ENCODE results near the gene STS.
"Not testable (repeated sequence)": the region's sequence is repeated elsewhere in the genome, so short reads cannot be mapped to it uniquely, and the experiment has no call there.

Gene STS

GRCh38 chrX:7139202-7140081, 8.1 kb upstream of the STS start:
- no peak for DNase-seq (ENCODE audit: low read depth)

GRCh38 chrX:7143076-7143475, 4.4 kb upstream of the STS start:
- DNase-seq (ENCODE audit: low read depth) = no peak

- no peak for DNase-seq (ENCODE audit: low read depth)
Measured at GRCh38 chrX:7143941-7144525, 3.5 kb upstream of the STS start.

GRCh38 chrX:7145454-7145853, 2.1 kb upstream of the STS start:
- no peak for DNase-seq (ENCODE audit: low read depth)

GRCh38 chrX:7146020-7146702, 1.4 kb upstream of the STS start:
- DNase-seq (ENCODE audit: low read depth) = no peak

GRCh38 chrX:7146703-7147412, 654 bp upstream of the STS start:
- no peak for DNase-seq (ENCODE audit: low read depth)

- DNase-seq (ENCODE audit: low read depth) = peak; percentile 73
Measured at GRCh38 chrX:7147978-7148854, 704 bp downstream of the STS start, which contains the start of gene PUDP. Gene PUDP (minus strand): TSS chrX:7148153. CDS start chrX:7148113, 40 bp downstream.

GRCh38 chrX:7149411-7149810, 1.9 kb downstream of the STS start:
- DNase-seq (ENCODE audit: low read depth) = no peak

GRCh38 chrX:7153231-7153630, 5.7 kb downstream of the STS start:
- DNase-seq (ENCODE audit: low read depth) = no peak

- DNase-seq (ENCODE audit: low read depth) = no peak
Measured at GRCh38 chrX:7154041-7154597, 6.6 kb downstream of the STS start.

- no peak for DNase-seq (ENCODE audit: low read depth)
Measured at GRCh38 chrX:7155163-7155562, 7.7 kb downstream of the STS start.

- no peak for DNase-seq (ENCODE audit: low read depth)
Measured at GRCh38 chrX:7156879-7157278, 9.4 kb downstream of the STS start.

- DNase-seq (ENCODE audit: low read depth) = no peak
Measured at GRCh38 chrX:7158468-7158990, 11.0 kb downstream of the STS start.

- DNase-seq (ENCODE audit: low read depth) = no peak
Measured at GRCh38 chrX:7159149-7159861, 11.8 kb downstream of the STS start.

GRCh38 chrX:7163146-7163677, 15.7 kb downstream of the STS start:
- DNase-seq (ENCODE audit: low read depth) = no peak

- no peak for DNase-seq (ENCODE audit: low read depth)
Measured at GRCh38 chrX:7164174-7164573, 16.7 kb downstream of the STS start.

GRCh38 chrX:7168371-7168770, 20.9 kb downstream of the STS start:
- no peak for DNase-seq (ENCODE audit: low read depth)

GRCh38 chrX:7169627-7170026, 22.1 kb downstream of the STS start:
- no peak for DNase-seq (ENCODE audit: low read depth)

- DNase-seq (ENCODE audit: low read depth) = peak; percentile 4
Measured at GRCh38 chrX:7170898-7171297, 23.4 kb downstream of the STS start.

- DNase-seq (ENCODE audit: low read depth) = not testable (repeated sequence)
Measured at GRCh38 chrX:7178859-7179258, 31.3 kb downstream of the STS start.

Data from stimulated activated CD4-positive, alpha-beta T cell treated with anti-CD3 and anti-CD28 coated beads, Interleukin-2, amount 100 ng/mL, for 4 hours (primary cell).